Measurements from ENCODE around the gene NCKAP5. TPM values are rescaled to one million over a fixed set of nuclear protein-coding genes. Genes with fewer than 3 reads are reported as not detected.

NCKAP5 gene
- total RNA-seq, 1 experiment from 2014 or later = not detected

DNA sequence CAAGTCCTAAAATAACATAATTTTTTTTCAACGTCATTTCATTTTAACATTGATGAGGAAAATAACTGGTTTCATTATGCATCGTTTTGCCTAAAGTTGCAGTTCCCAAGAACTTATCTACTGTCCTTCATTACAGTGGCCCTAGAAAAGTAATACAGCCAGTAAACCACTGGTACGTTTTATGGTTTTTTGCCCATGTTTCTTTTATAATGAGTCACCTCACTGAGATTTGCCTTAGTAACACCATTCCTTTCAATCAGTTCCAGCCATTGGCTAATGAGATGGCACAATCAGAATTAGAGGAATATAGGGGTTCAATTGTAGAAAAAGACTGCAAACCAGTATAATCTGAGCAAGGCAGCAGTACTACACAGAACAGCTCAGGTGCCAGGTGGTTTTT lies 475.7 kb downstream of the NCKAP5 start:
- Mint-ChIP-seq H3K4me1 (ENCODE audit: insufficient read depth, unreplicated experiment) (no peaks in the 10 kb centered on the region), H3K36me3 (ENCODE audit: insufficient read depth, unreplicated experiment) (no peaks in the 10 kb centered on the region), H3K27me3 (ENCODE audit: insufficient read depth, unreplicated experiment) (no peaks in the 10 kb centered on the region), H3K4me3 (ENCODE audit: unreplicated experiment) (no peak overlapping the region), H3K9me3 (ENCODE audit: unreplicated experiment) (peaks cover 22% of the 10 kb centered on the region), H3K27ac (ENCODE audit: low read depth, unreplicated experiment) (no peak overlapping the region)
- POLR2A ChIA-PET = no interaction called here
- no TSS peak for BruUV-seq (replicated peaks)
- CTCF ChIA-PET = interaction anchor here (0.7 kb wide), 2 partner anchors 77 to 101 kb away, joined by 3 read pairs; no protein-coding TSS in a partner anchor
- intact Hi-C loops (cut with micrococcal nuclease) = no loop called here
- no peak for DNase-seq (ENCODE audit: unreplicated experiment)
- TF ChIP-seq, protein P1, sequence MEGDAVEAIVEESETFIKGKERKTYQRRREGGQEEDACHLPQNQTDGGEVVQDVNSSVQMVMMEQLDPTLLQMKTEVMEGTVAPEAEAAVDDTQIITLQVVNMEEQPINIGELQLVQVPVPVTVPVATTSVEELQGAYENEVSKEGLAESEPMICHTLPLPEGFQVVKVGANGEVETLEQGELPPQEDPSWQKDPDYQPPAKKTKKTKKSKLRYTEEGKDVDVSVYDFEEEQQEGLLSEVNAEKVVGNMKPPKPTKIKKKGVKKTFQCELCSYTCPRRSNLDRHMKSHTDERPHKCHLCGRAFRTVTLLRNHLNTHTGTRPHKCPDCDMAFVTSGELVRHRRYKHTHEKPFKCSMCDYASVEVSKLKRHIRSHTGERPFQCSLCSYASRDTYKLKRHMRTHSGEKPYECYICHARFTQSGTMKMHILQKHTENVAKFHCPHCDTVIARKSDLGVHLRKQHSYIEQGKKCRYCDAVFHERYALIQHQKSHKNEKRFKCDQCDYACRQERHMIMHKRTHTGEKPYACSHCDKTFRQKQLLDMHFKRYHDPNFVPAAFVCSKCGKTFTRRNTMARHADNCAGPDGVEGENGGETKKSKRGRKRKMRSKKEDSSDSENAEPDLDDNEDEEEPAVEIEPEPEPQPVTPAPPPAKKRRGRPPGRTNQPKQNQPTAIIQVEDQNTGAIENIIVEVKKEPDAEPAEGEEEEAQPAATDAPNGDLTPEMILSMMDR (IDR thresholded peaks at IDR 0.05; ENCODE audit: unreplicated experiment) = no peak

DNA sequence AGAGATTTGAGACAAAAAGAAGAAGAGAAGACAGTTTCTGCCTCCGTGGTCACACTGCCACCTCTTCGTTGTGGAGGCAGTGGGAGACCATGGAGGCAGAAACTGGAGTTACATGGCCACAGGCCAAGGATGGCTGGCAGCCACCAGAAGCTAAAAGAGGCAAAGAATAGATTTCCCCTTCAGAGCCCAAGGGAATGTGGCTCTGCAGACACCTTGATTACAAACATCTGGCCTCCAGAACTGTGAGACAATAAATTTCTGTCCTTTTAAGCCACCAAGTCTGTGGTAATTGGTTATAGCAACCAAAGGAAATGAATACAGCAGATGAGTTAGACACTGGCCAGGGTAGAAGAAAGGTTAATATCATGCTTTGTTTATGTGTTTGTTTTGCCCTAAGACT lies 477.9 kb downstream of the NCKAP5 start:
- no peak overlapping the region for H3K4me3 Mint-ChIP-seq (ENCODE audit: unreplicated experiment)
- ChIA-PET CTCF (interaction anchor here (0.7 kb wide), 1 partner anchor 399 kb away, joined by 3 read pairs; no protein-coding TSS in a partner anchor), POLR2A (no interaction called here)
- no TSS peak for BruUV-seq (replicated peaks)
- H3K4me1 Mint-ChIP-seq (ENCODE audit: insufficient read depth, unreplicated experiment) = no peaks in the 10 kb centered on the region
- no peaks in the 10 kb centered on the region for H3K27me3 Mint-ChIP-seq (ENCODE audit: insufficient read depth, unreplicated experiment)
- no peak for DNase-seq (ENCODE audit: unreplicated experiment)
- no peaks in the 10 kb centered on the region for H3K36me3 Mint-ChIP-seq (ENCODE audit: insufficient read depth, unreplicated experiment)
- TF ChIP-seq, protein P1 (IDR thresholded peaks at IDR 0.05; ENCODE audit: unreplicated experiment) = no peak
- peaks cover 22% of the 10 kb centered on the region for H3K9me3 Mint-ChIP-seq (ENCODE audit: unreplicated experiment)
- intact Hi-C loops (cut with micrococcal nuclease) = no loop called here
- H3K27ac Mint-ChIP-seq (ENCODE audit: low read depth, unreplicated experiment) = no peak overlapping the region

DNA sequence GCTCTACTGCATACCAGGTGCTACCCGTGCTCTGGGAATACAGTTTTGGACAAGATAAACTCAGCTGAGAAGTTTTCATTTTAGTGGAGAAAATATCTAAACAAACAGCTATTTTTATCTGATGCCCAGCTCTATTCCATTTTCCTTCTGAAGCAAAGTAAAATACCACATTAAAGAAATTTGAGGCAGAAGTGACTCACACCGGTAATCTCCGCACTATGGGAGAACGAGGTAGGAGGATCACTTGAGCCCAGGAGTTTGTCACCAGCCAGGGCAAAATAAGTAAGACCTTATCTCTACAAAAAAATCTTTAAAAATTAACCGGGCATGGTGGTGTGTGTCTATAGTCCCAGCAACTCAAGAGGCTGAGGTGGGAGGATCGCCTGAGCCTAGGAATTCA lies 482.1 kb downstream of the NCKAP5 start:
- CTCF ChIA-PET = interaction anchor here (0.6 kb wide), 1 partner anchor 818 kb away, joined by 3 read pairs; no protein-coding TSS in a partner anchor
- Mint-ChIP-seq H3K9me3 (ENCODE audit: unreplicated experiment) (peaks cover 38% of the 10 kb centered on the region), H3K36me3 (ENCODE audit: insufficient read depth, unreplicated experiment) (no peaks in the 10 kb centered on the region), H3K27me3 (ENCODE audit: insufficient read depth, unreplicated experiment) (no peaks in the 10 kb centered on the region), H3K4me1 (ENCODE audit: insufficient read depth, unreplicated experiment) (no peaks in the 10 kb centered on the region), H3K27ac (ENCODE audit: low read depth, unreplicated experiment) (no peak overlapping the region), H3K4me3 (ENCODE audit: unreplicated experiment) (no peak overlapping the region)
- no peak for DNase-seq (ENCODE audit: unreplicated experiment)
- TF ChIP-seq, protein P1 (IDR thresholded peaks at IDR 0.05; ENCODE audit: unreplicated experiment) = no peak
- BruUV-seq (replicated peaks) = no TSS peak
- POLR2A ChIA-PET = no interaction called here
- intact Hi-C loops (cut with micrococcal nuclease) = no loop called here

DNA sequence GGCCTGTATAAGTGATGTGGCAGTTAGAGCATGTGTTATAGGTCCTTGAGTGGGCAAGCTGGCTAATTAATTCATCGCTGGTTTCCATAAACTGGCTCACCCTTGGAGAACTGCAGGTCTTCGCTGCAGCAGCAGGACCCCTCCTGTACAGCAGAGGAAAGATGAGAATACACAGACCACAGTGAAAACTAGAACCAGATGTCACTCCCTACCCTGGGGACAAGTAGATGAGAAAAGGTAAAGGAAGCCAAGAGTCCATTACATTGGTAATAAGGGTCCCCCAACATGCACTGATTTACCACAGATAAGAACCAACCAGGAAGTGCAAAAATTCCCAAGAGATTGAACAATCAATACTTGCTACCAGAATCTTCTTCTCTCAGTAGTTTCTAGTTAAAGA lies 482.6 kb downstream of the NCKAP5 start:
- no TSS peak for BruUV-seq (replicated peaks)
- Mint-ChIP-seq H3K36me3 (ENCODE audit: insufficient read depth, unreplicated experiment) (no peaks in the 10 kb centered on the region), H3K4me1 (ENCODE audit: insufficient read depth, unreplicated experiment) (no peaks in the 10 kb centered on the region), H3K27me3 (ENCODE audit: insufficient read depth, unreplicated experiment) (no peaks in the 10 kb centered on the region), H3K9me3 (ENCODE audit: unreplicated experiment) (peaks cover 37% of the 10 kb centered on the region), H3K4me3 (ENCODE audit: unreplicated experiment) (no peak overlapping the region), H3K27ac (ENCODE audit: low read depth, unreplicated experiment) (no peak overlapping the region)
- ChIA-PET POLR2A (no interaction called here), CTCF (interaction anchor here (0.6 to 1.2 kb wide), 2 partner anchors 81 to 818 kb away, joined by 3 read pairs; no protein-coding TSS in a partner anchor)
- TF ChIP-seq, protein P1 (IDR thresholded peaks at IDR 0.05; ENCODE audit: unreplicated experiment) = no peak
- no peak for DNase-seq (ENCODE audit: unreplicated experiment)
- intact Hi-C loops (cut with micrococcal nuclease) = no loop called here

Measured in MCF 10A (cell line).